Measurements from ENCODE around the gene GLIPR1L2.

- TF ChIP-seq CTCF (IDR thresholded peaks at IDR 0.05; ENCODE audit: insufficient read depth, low read length, poor library complexity, severe bottlenecking) = no peak
- no peak for TF ChIP-seq EZH2phosphoT487 (conservative IDR thresholded peaks at IDR 0.05; ENCODE audit: low read length)
Observed at GRCh38 chr12:75389061-75389460, 1.8 kb upstream of the GLIPR1L2 start.
